GM18502 (cell line): Measurements from ENCODE around the gene C1orf52.

ENCODE experiments used
- ATAC-seq: cut with Tn5 transposase; IDR thresholded peaks from one replicate; pipeline ENCODE4 v1.9.1; 2021; ENCODE audit warnings: mild to moderate bottlenecking; ENCODE audit not compliant: unreplicated experiment, poor library complexity

The C1orf52 gene

GRCh38 chr1:85201340-85202091, 57.9 kb downstream of the C1orf52 start:
- peak; percentile 64 for ATAC-seq

GRCh38 chr1:85200463-85201339, 58.8 kb downstream of the C1orf52 start, which contains the start of gene SYDE2:
Gene SYDE2, minus strand, starts transcription at chr1:85201016. Its CDS starts 20 bp downstream, at chr1:85200996.
- ATAC-seq: peak; percentile 87
